DMS153 treated with DMSO at 0.1 percent for 48 hours (cell line): ENCODE measurements around the gene MTMR2.

Experiments
- DNase-seq: peaks from one replicate; lab custom pipeline; 2025; ENCODE audit not compliant: unreplicated experiment; lab: John Stamatoyannopoulos, UW

MTMR2 gene

GRCh38 chr11:95788921-95789505 lies 134.9 kb downstream of the MTMR2 start:
- DNase-seq, result peak; percentile 19
